Mesenchymal stem cell (in vitro differentiated cells and primary cell): Measurements from ENCODE around the gene DYNC2H1.

ENCODE experiments used
- DNase-seq: peaks from one replicate; pipeline ENCODE4 v3.0.0-alpha.2; 2013
- H2AFZ ChIP-seq: one replicate; pipeline ENCODE4 v1.6.1; 2013; ENCODE audit warnings: low read depth, mild to moderate bottlenecking, control low read depth, inconsistent platforms, low read length, moderate library complexity
- H2AK5ac ChIP-seq: 2 replicates; pipeline ENCODE4 v1.6.1; 2013; ENCODE audit warnings: low read length, moderate library complexity, mild to moderate bottlenecking, inconsistent platforms; ENCODE audit not compliant: severe bottlenecking
- H2BK120ac ChIP-seq: one replicate; pipeline ENCODE4 v1.6.1; 2013; ENCODE audit warnings: low read depth, mild to moderate bottlenecking, inconsistent platforms, low read length, moderate library complexity
- H2BK12ac ChIP-seq, 2 experiments: one replicate each; pipeline ENCODE4 v1.6.1; 2013; ENCODE audit warnings: inconsistent platforms in 2 of 2, low read length in 2 of 2, mild to moderate bottlenecking in 2 of 2, moderate library complexity in 2 of 2, control low read depth in 1 of 2
- H2BK15ac ChIP-seq: one replicate; pipeline ENCODE4 v1.6.1; 2013; ENCODE audit warnings: mild to moderate bottlenecking, low read depth, inconsistent platforms; ENCODE audit not compliant: poor library complexity, severe bottlenecking
- H2BK5ac ChIP-seq: 2 replicates; pipeline ENCODE4 v1.6.1; 2013; ENCODE audit warnings: low read depth, mild to moderate bottlenecking, low read length, control low read depth, inconsistent platforms; ENCODE audit not compliant: poor library complexity, severe bottlenecking
- H3K14ac ChIP-seq, 2 experiments: one replicate each; pipeline ENCODE4 v1.6.1; 2013; ENCODE audit warnings: inconsistent platforms in 2 of 2, low read length in 2 of 2, control low read depth in 1 of 2, mild to moderate bottlenecking in 1 of 2, moderate library complexity in 1 of 2
- H3K18ac ChIP-seq, 2 experiments: one replicate each; pipeline ENCODE4 v1.6.1; 2013; ENCODE audit warnings: inconsistent platforms in 2 of 2, low read length in 2 of 2, control low read depth in 1 of 2, low read depth in 1 of 2, mild to moderate bottlenecking in 1 of 2
- H3K23ac ChIP-seq, 2 experiments: one replicate each; pipeline ENCODE4 v1.6.1; 2013; ENCODE audit warnings: inconsistent platforms in 2 of 2, low read length in 2 of 2, mild to moderate bottlenecking in 2 of 2, moderate library complexity in 2 of 2, control low read depth in 1 of 2
- H3K27ac ChIP-seq: 2 replicates; pipeline ENCODE4 v1.5.1; 2013; ENCODE audit warnings: mild to moderate bottlenecking, moderate library complexity, low read length, control low read depth, inconsistent platforms; ENCODE audit not compliant: poor library complexity, severe bottlenecking
- H3K27me3 ChIP-seq, 2 experiments: 2 replicates each; pipeline versions ENCODE4 v1.6.1 to v1.7.0; 2013; ENCODE audit warnings: low read length in 2 of 2, mild to moderate bottlenecking in 2 of 2, moderate library complexity in 2 of 2, control low read depth in 1 of 2, inconsistent platforms in 1 of 2; ENCODE audit not compliant: control insufficient read depth in 1 of 2, insufficient read depth in 1 of 2
- H3K36me3 ChIP-seq, 2 experiments: 2 replicates each; pipeline versions ENCODE4 v1.6.1 to v1.7.0; 2013; ENCODE audit warnings: low read length in 2 of 2, control low read depth in 1 of 2, inconsistent platforms in 1 of 2, low read depth in 1 of 2, mild to moderate bottlenecking in 1 of 2; ENCODE audit not compliant: insufficient read depth in 2 of 2, control insufficient read depth in 1 of 2
- H3K4ac ChIP-seq, 2 experiments: one replicate each; pipeline ENCODE4 v1.6.1; 2013; ENCODE audit warnings: inconsistent platforms in 2 of 2, low read length in 2 of 2, mild to moderate bottlenecking in 2 of 2, moderate library complexity in 2 of 2, control low read depth in 1 of 2, low read depth in 1 of 2
- H3K4me1 ChIP-seq: 2 replicates; pipeline ENCODE4 v1.6.1; 2013; ENCODE audit warnings: low read depth, low read length, control low read depth; ENCODE audit not compliant: control insufficient read depth, insufficient read depth
- H3K4me2 ChIP-seq: 2 replicates; pipeline ENCODE4 v1.6.1; 2013; ENCODE audit warnings: low read length, mild to moderate bottlenecking, inconsistent platforms; ENCODE audit not compliant: poor library complexity, severe bottlenecking
- H3K4me3 ChIP-seq, 2 experiments: 2 replicates each; pipeline versions ENCODE4 v1.5.1 to v1.7.0; 2013; ENCODE audit warnings: low read length in 2 of 2, mild to moderate bottlenecking in 2 of 2, control low read depth in 1 of 2, low read depth in 1 of 2; ENCODE audit not compliant: insufficient read depth in 1 of 2
- H3K79me1 ChIP-seq: replicated peaks from 2 replicates; pipeline ENCODE4 v1.6.1; 2013; ENCODE audit warnings: mild to moderate bottlenecking, control low read depth, low read length, inconsistent platforms; ENCODE audit not compliant: poor library complexity, severe bottlenecking
- H3K9ac ChIP-seq: 2 replicates; pipeline ENCODE4 v1.7.0; 2013; ENCODE audit warnings: mild to moderate bottlenecking, low read length, moderate library complexity
- H3K9me3 ChIP-seq: 2 replicates; pipeline ENCODE4 v1.7.0; 2013; ENCODE audit warnings: mild to moderate bottlenecking, low read length; ENCODE audit not compliant: control insufficient read depth
- H4K8ac ChIP-seq: one replicate; pipeline ENCODE4 v1.6.1; 2013; ENCODE audit warnings: inconsistent platforms, mild to moderate bottlenecking, low read length, moderate library complexity
- H4K91ac ChIP-seq: one replicate; pipeline ENCODE4 v1.6.1; 2013; ENCODE audit warnings: mild to moderate bottlenecking, low read length, inconsistent platforms
- WGBS: methylation state at CpG from one replicate; pipeline ENCODE4 v1.1.7; 2013; ENCODE audit warnings: mixed read lengths; 5-methylcytosine and 5-hydroxymethylcytosine counted together

Gene DYNC2H1

DNA sequence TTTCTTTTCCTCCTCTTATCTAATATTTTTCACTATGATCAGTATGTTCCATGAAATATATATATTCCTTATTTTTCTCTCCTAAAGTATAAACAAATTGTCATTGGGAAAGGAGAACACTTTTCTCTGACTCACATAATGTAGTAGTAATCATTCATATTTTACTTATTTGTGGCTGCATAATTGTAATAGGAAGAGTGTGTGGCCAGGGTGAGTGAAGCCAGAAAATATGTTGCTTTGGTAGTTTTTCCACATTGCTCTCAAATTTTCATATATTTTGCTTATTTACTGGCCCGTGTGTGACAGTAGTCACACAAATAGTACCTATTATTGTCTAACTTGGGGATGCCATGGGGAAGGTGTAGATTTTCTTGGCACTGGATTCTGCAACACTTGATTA lies 172.1 kb downstream of the DYNC2H1 start:
- no peak overlapping the region for H3K4me2 ChIP-seq
- no peaks in the 10 kb centered on the region for H3K9me3 ChIP-seq
- H2BK120ac ChIP-seq: no peak overlapping the region
- WGBS: no CpG with 5 or more reads among the region's 1 CpG
- H3K4me3 ChIP-seq: no peak overlapping the region
- no peaks in the 10 kb centered on the region for H3K79me1 ChIP-seq
- no peak overlapping the region for H3K9ac ChIP-seq
- no peak overlapping the region for H3K18ac ChIP-seq
- H2AFZ ChIP-seq: no peak overlapping the region
- H2BK5ac ChIP-seq: no peak overlapping the region
- no peak overlapping the region for H4K8ac ChIP-seq
- H2BK12ac ChIP-seq: no peak overlapping the region
- H3K4ac ChIP-seq: no peak overlapping the region
- H3K4me1 ChIP-seq: no peaks in the 10 kb centered on the region
- H3K23ac ChIP-seq: no peak overlapping the region
- no peak overlapping the region for H3K27ac ChIP-seq
- H2BK15ac ChIP-seq: no peak overlapping the region
- no peak for DNase-seq
- no peak overlapping the region for H2AK5ac ChIP-seq
- H4K91ac ChIP-seq: no peak overlapping the region
- peaks cover 0 to 35% of the 10 kb centered on the region in 2 experiments for H3K36me3 ChIP-seq
- H3K14ac ChIP-seq: no peak overlapping the region
- no peaks in the 10 kb centered on the region for H3K27me3 ChIP-seq

GRCh38 chr11:103284260-103284659 lies 175.0 kb downstream of the DYNC2H1 start:
- no peak overlapping the region for H3K9ac ChIP-seq
- H3K4me3 ChIP-seq: no peak overlapping the region
- H3K18ac ChIP-seq: no peak overlapping the region
- no peaks in the 10 kb centered on the region for H3K9me3 ChIP-seq
- no peak overlapping the region for H2BK120ac ChIP-seq
- H3K4ac ChIP-seq: no peak overlapping the region
- H4K8ac ChIP-seq: no peak overlapping the region
- no peak overlapping the region for H2BK5ac ChIP-seq
- no peak overlapping the region for H3K27ac ChIP-seq
- no peak for DNase-seq
- no peak overlapping the region for H2AFZ ChIP-seq
- H3K14ac ChIP-seq: no peak overlapping the region
- H3K27me3 ChIP-seq: no peaks in the 10 kb centered on the region
- H3K79me1 ChIP-seq: no peaks in the 10 kb centered on the region
- no peak overlapping the region for H2BK12ac ChIP-seq
- no CpG with 5 or more reads among the region's 1 CpG for WGBS
- H3K4me1 ChIP-seq: no peaks in the 10 kb centered on the region
- no peak overlapping the region for H4K91ac ChIP-seq
- no peak overlapping the region for H3K23ac ChIP-seq
- H3K36me3 ChIP-seq: peaks cover under 1 to 62% of the 10 kb centered on the region in 2 experiments
- H3K4me2 ChIP-seq: no peak overlapping the region
- no peak overlapping the region for H2BK15ac ChIP-seq
- H2AK5ac ChIP-seq: no peak overlapping the region

GRCh38 chr11:103294516-103294915 lies 185.3 kb downstream of the DYNC2H1 start:
- no peak overlapping the region for H3K14ac ChIP-seq
- no peak overlapping the region for H2BK15ac ChIP-seq
- H3K9ac ChIP-seq: no peak overlapping the region
- 97% methylated on average over 1 of the region's 1 CpG for WGBS
- peaks cover 68% of the 10 kb centered on the region for H3K9me3 ChIP-seq
- H2AK5ac ChIP-seq: no peak overlapping the region
- H3K4me1 ChIP-seq: no peaks in the 10 kb centered on the region
- peaks cover 13 to 91% of the 10 kb centered on the region in 2 experiments for H3K36me3 ChIP-seq
- no peak overlapping the region for H2BK5ac ChIP-seq
- H3K4ac ChIP-seq: no peak overlapping the region
- H3K27me3 ChIP-seq: no peaks in the 10 kb centered on the region
- no peak overlapping the region for H3K23ac ChIP-seq
- H4K91ac ChIP-seq: no peak overlapping the region
- no peak overlapping the region for H3K27ac ChIP-seq
- H3K18ac ChIP-seq: no peak overlapping the region
- no peak overlapping the region for H4K8ac ChIP-seq
- H2BK12ac ChIP-seq: no peak overlapping the region
- H2BK120ac ChIP-seq: no peak overlapping the region
- DNase-seq: peak; percentile 20
- H3K4me3 ChIP-seq: peak overlapping the region in 1 of 2 experiments; percentile 47
- H3K79me1 ChIP-seq: no peaks in the 10 kb centered on the region
- H3K4me2 ChIP-seq: no peak overlapping the region
- H2AFZ ChIP-seq: no peak overlapping the region

DNA sequence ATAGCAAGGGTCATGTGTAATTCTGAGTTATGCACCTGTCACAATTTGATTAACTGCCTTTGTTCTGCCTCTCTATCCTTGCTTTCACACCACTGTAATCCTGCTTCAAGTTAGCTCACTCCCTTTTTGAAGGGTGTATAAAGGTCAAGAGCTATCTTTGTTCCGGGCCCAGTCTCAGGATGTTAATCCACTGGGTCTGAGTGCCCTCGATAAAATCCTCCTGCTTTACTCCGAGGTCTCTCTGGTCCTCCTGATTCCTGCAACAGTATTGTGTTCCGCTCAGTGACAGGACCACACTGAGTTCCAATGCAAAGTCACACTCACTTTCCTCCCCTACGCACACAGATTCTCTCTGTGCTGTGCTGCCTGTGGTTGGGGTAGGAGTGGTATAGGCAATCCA lies 186.5 kb downstream of the DYNC2H1 start:
- H3K23ac ChIP-seq: no peak overlapping the region
- no peak overlapping the region for H3K4me3 ChIP-seq
- H3K4me1 ChIP-seq: no peaks in the 10 kb centered on the region
- no peak overlapping the region for H4K8ac ChIP-seq
- no peak overlapping the region for H3K4ac ChIP-seq
- H3K36me3 ChIP-seq: peaks cover 13 to 79% of the 10 kb centered on the region in 2 experiments
- H3K27ac ChIP-seq: no peak overlapping the region
- no peak for DNase-seq
- H2AFZ ChIP-seq: no peak overlapping the region
- no peak overlapping the region for H2AK5ac ChIP-seq
- H4K91ac ChIP-seq: no peak overlapping the region
- no peak overlapping the region for H3K4me2 ChIP-seq
- H2BK120ac ChIP-seq: no peak overlapping the region
- no peaks in the 10 kb centered on the region for H3K27me3 ChIP-seq
- no peak overlapping the region for H3K18ac ChIP-seq
- peaks cover 56% of the 10 kb centered on the region for H3K9me3 ChIP-seq
- H3K14ac ChIP-seq: no peak overlapping the region
- H3K79me1 ChIP-seq: no peaks in the 10 kb centered on the region
- no peak overlapping the region for H2BK12ac ChIP-seq
- no peak overlapping the region for H2BK15ac ChIP-seq
- no peak overlapping the region for H2BK5ac ChIP-seq
- 100% methylated on average over 2 of the region's 5 CpGs for WGBS
- no peak overlapping the region for H3K9ac ChIP-seq
